Neural progenitor cell (in vitro differentiated cells): ENCODE data around the gene PANK4.

Experiments
- EZH2 ChIP-seq: fragments of 200-600 bp; sonication (generic); IDR thresholded peaks from 2 replicates; pipeline ENCODE4 v1.6.1; 2017; ENCODE audit warnings: antibody characterized with exemption, mild to moderate bottlenecking, moderate library complexity
- EZH2phosphoT487 ChIP-seq: fragments of 200-600 bp; sonication (generic); IDR thresholded peaks from 2 replicates; pipeline ENCODE4 v1.6.1; 2017; ENCODE audit warnings: antibody characterized with exemption
- TF ChIP-seq, protein P1 (sequence below): fragments of 200-600 bp; sonication (generic); IDR thresholded peaks from 2 replicates; pipeline ENCODE4 v1.5.1; 2017; ENCODE audit warnings: antibody characterized with exemption, mild to moderate bottlenecking

DNA sequence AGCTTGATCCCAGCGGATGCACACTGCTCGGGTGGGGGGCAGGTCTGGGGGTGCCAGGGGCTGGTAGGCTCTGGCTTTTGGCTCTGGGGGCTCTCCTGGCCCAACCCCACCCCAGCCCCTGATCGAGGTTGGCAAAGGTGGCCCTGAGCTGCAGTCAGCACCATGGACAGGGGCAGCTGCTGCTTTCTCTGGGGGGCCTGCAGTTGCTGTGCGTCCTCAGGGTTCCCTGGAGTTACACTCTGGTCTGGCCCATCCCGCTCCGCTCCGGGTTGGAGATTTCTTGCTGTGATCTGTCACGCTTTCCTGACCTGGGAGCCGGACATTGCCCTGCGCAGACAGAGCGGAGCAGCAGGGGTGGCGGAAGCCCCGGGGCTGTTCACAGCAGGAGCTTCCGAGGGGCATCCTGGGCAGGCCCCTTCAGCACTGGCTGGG, 58.3 kb downstream of the PANK4 start:
- TF ChIP-seq, protein P1, sequence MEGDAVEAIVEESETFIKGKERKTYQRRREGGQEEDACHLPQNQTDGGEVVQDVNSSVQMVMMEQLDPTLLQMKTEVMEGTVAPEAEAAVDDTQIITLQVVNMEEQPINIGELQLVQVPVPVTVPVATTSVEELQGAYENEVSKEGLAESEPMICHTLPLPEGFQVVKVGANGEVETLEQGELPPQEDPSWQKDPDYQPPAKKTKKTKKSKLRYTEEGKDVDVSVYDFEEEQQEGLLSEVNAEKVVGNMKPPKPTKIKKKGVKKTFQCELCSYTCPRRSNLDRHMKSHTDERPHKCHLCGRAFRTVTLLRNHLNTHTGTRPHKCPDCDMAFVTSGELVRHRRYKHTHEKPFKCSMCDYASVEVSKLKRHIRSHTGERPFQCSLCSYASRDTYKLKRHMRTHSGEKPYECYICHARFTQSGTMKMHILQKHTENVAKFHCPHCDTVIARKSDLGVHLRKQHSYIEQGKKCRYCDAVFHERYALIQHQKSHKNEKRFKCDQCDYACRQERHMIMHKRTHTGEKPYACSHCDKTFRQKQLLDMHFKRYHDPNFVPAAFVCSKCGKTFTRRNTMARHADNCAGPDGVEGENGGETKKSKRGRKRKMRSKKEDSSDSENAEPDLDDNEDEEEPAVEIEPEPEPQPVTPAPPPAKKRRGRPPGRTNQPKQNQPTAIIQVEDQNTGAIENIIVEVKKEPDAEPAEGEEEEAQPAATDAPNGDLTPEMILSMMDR: no peak
- no peak for TF ChIP-seq EZH2phosphoT487
- no peak for TF ChIP-seq EZH2
